ENCODE data around the gene RCC2. TPM values are rescaled to one million over a fixed set of nuclear protein-coding genes. Genes with fewer than 3 reads are reported as not detected.

Gene RCC2
- total RNA-seq, 3 donors from 2014 or later, result 47.1 to 73.3 (median 55.1) TPM

GRCh38 chr1:17370618-17371017, 68.9 kb downstream of the RCC2 start:
- Histone ChIP-seq H3K36me3 (ENCODE audit: low read depth) (no peaks in the 10 kb centered on the region), H3K4me3 (no peak overlapping the region), H3K9me3 (no peaks in the 10 kb centered on the region), H3K4me1 (ENCODE audit: low read depth) (no peaks in the 10 kb centered on the region)
- peak in 1 of 3 donors; percentile 6 for DNase-seq
- no peak for ATAC-seq
- intact Hi-C loops (cut with DNase I, micrococcal nuclease), result no loop called here
- no peak for TF ChIP-seq CTCF (IDR thresholded peaks at IDR 0.05)

- ATAC-seq (no peak), DNase-seq (no peak)
- H3K36me3 ChIP-seq (ENCODE audit: low read depth), result no peaks in the 10 kb centered on the region
- H3K4me3 ChIP-seq, result no peak overlapping the region
- intact Hi-C loops (cut with DNase I, micrococcal nuclease), result no loop called here
- H3K4me1 ChIP-seq (ENCODE audit: low read depth), result no peaks in the 10 kb centered on the region
- no peak for TF ChIP-seq CTCF (IDR thresholded peaks at IDR 0.05)
- H3K9me3 ChIP-seq, result no peaks in the 10 kb centered on the region
Measured at GRCh38 chr1:17369466-17369865, 70.0 kb downstream of the RCC2 start.

- no peak for TF ChIP-seq CTCF (IDR thresholded peaks at IDR 0.05)
- no peak for ATAC-seq
Measured at GRCh38 chr1:17365293-17365692, 74.2 kb downstream of the RCC2 start.

GRCh38 chr1:17363771-17364170, 75.7 kb downstream of the RCC2 start:
- Histone ChIP-seq H3K4me3 (no peak overlapping the region), H3K36me3 (ENCODE audit: low read depth) (no peaks in the 10 kb centered on the region), H3K9me3 (no peaks in the 10 kb centered on the region), H3K4me1 (ENCODE audit: low read depth) (no peaks in the 10 kb centered on the region)
- DNase-seq (no peak), ATAC-seq (no peak)
- TF ChIP-seq CTCF (IDR thresholded peaks at IDR 0.05), result no peak
- intact Hi-C loops (cut with DNase I, micrococcal nuclease), result no loop called here

More at GRCh38 chr1:17365293-17365692, 74.2 kb downstream of the RCC2 start:
- no peaks in the 10 kb centered on the region for H3K4me1 ChIP-seq (ENCODE audit: low read depth)
- no peak overlapping the region for H3K4me3 ChIP-seq
- H3K36me3 ChIP-seq (ENCODE audit: low read depth), result no peaks in the 10 kb centered on the region
- intact Hi-C loops (cut with DNase I, micrococcal nuclease), result no loop called here
- H3K9me3 ChIP-seq, result no peaks in the 10 kb centered on the region
- DNase-seq, result no peak

GRCh38 chr1:17363351-17363750, 76.1 kb downstream of the RCC2 start:
- H3K36me3 ChIP-seq (ENCODE audit: low read depth), result no peaks in the 10 kb centered on the region
- H3K4me3 ChIP-seq, result no peak overlapping the region
- no peaks in the 10 kb centered on the region for H3K4me1 ChIP-seq (ENCODE audit: low read depth)
- intact Hi-C loops (cut with DNase I, micrococcal nuclease), result no loop called here
- no peaks in the 10 kb centered on the region for H3K9me3 ChIP-seq
- ATAC-seq (no peak), DNase-seq (no peak)
- no peak for TF ChIP-seq CTCF (IDR thresholded peaks at IDR 0.05)

- Histone ChIP-seq H3K36me3 (ENCODE audit: low read depth) (no peaks in the 10 kb centered on the region), H3K4me3 (no peak overlapping the region), H3K9me3 (no peaks in the 10 kb centered on the region), H3K4me1 (ENCODE audit: low read depth) (no peaks in the 10 kb centered on the region)
- ATAC-seq (no peak), DNase-seq (no peak)
- no peak for TF ChIP-seq CTCF (IDR thresholded peaks at IDR 0.05)
- intact Hi-C loops (cut with DNase I, micrococcal nuclease), result no loop called here
Measured at GRCh38 chr1:17361687-17362086, 77.8 kb downstream of the RCC2 start.

Measured in mucosa of descending colon (tissue), 3 donors.